HG02588 (cell line): ENCODE measurements around the gene SLFNL1.
A peak's percentile ranks its signal among the peaks of the same experiment; 100 is the strongest.

ENCODE experiments used
- ATAC-seq: cut with Tn5 transposase; IDR thresholded peaks from one replicate; pipeline ENCODE4 v1.9.1; 2021; ENCODE audit warnings: mild to moderate bottlenecking, moderate library complexity; ENCODE audit not compliant: unreplicated experiment

The SLFNL1 gene

DNA sequence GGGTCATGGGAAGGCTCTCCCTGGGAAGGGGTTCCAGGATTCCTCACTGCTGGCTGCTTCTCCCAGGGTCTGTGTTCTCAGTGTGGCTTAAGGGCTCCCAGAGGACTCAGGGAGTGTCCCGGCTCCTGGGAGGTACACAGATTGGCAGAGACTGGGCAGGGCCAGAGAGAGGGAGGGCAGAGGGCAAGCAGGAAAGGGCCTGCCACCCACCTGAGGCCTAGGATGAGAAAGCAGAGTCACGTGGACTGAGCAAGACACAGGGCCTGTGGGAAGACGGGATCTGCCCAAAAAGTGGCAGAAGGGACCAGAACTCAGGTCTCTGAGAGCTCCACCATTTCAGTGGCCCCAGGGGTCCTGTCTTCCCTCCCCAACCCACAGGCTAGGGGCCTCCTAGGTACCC lies 871 bp downstream of the SLFNL1 start:
- ATAC-seq = no peak

- no peak for ATAC-seq
These were observed 1.4 kb downstream of the SLFNL1 start for GRCh38 chr1:41020109-41020576.

- ATAC-seq = no peak
These were observed 2.2 kb downstream of the SLFNL1 start for GRCh38 chr1:41019353-41019745.

GRCh38 chr1:41018018-41018410 lies 3.5 kb downstream of the SLFNL1 start:
- no peak for ATAC-seq

GRCh38 chr1:41017141-41018017 lies 4.1 kb downstream of the SLFNL1 start:
- no peak for ATAC-seq

DNA sequence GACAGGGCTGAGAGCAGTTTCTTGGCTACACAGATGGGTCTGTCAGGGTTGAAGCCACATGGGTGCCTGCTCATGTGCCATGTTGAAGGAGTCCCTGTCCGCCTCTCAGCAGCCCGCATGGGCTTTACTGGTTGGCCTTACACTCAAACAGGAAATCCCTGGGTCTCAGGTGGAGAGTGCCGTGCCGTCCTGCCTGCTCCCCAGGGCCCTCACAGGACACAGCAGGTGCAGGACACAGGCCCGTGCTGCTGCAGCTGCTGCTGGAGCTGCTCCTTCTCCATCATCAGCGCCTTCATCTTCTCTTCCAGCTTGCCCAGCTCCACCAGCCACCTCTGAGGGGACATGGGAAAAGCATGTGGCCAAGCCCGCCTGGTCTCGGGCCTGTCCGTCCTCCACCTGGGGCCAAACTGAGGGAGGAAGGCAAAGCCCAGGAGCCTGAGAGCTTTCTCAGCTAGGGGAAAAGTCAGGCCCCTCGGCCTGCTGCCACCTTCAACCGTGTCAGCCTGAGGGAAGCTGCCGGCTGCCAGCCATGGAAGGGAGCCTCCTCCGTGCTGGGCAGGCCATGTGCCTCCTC lies 5.5 kb downstream of the SLFNL1 start:
- no peak for ATAC-seq

GRCh38 chr1:41015281-41015896 lies 6.1 kb downstream of the SLFNL1 start:
- no peak for ATAC-seq

GRCh38 chr1:41014871-41015270 lies 6.7 kb downstream of the SLFNL1 start:
- ATAC-seq = no peak

DNA sequence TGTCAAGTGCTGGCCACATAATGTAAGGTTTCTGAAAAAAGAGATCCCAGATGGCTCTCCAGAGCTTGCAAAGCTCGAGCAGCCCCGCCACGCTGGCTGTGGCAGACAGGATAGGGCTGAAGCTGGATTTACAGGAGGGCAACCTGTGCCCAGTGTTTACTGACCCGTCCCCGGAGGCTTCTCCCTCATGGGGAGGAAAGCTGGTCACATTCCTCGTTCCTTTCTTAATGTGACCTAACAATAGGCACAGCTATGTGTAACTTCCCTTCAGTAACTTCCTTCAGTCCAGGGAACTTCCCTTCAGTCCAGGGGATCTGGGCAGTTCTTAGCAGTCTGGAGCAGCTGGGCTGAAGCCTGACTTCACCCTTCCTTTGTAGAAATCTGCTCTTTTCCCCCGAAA lies 7.7 kb downstream of the SLFNL1 start:
- ATAC-seq = no peak

GRCh38 chr1:41013024-41013423 lies 8.5 kb downstream of the SLFNL1 start:
- ATAC-seq = no peak

DNA sequence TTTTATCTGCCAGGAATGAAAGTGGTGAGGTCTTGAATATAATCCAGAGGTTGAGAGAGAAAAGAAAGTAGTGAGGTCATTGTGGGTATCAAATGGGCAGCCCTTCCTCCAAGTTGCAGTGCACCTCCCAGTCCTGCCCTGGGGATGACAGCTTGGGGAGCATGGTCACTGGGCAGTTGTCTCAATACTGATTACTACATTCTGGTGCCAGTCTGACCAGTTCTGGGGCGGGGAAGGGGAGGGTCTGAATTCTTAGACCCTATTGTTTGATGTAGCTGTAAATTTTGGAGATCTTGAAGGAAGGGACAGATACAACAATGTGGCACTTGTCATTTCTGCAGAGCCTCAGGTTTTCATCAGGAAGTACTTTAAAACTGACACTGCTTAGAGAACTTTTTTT lies 11.2 kb downstream of the SLFNL1 start:
- no peak for ATAC-seq

GRCh38 chr1:41009466-41009865 lies 12.1 kb downstream of the SLFNL1 start:
- no peak for ATAC-seq

DNA sequence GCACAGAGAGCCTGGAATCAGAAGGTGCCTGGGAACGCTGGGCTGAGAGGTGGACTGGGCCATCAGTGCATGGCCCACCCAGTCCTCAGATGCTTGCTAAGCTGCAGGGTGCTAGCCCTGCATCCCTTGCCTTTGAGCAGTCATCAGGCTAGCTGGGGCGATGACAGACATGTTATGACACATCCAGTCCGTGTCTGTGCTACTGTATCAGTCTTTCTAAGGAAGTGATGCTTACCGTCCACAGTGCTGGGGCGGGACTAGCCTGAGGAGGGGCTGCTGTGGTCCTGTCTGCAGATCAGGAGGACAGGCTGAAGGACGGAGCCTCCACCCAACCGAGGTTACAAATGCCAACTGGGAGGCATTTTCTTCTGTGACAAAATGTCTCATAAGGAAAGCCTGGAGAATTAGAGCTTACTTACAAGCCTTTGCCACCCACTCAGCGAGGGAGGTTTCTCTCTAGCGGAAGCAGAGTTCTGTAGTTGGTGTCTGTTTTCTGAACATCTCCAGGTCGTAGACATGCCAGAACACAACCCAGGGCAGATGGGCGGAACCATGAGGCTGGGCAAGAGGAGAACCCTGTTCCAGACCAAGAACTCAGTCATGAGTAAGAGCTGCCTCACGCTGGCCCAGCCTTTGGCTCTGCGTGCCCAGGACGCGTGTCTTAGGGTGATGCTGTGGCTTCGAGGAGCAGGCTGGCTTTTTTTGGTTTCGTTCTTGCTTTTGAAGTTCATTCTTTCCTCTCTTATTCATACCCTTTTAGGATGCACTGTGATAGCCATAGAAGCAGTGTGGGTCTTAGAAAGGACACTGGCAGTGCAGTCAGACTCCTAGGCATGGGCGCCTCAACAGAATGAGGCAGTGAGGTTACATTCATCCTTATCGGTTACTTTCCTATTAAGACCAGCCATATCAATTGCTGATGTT lies 14.3 kb downstream of the SLFNL1 start:
- no peak for ATAC-seq

- no peak for ATAC-seq
These were observed 15.6 kb downstream of the SLFNL1 start for GRCh38 chr1:41005876-41006275.

DNA sequence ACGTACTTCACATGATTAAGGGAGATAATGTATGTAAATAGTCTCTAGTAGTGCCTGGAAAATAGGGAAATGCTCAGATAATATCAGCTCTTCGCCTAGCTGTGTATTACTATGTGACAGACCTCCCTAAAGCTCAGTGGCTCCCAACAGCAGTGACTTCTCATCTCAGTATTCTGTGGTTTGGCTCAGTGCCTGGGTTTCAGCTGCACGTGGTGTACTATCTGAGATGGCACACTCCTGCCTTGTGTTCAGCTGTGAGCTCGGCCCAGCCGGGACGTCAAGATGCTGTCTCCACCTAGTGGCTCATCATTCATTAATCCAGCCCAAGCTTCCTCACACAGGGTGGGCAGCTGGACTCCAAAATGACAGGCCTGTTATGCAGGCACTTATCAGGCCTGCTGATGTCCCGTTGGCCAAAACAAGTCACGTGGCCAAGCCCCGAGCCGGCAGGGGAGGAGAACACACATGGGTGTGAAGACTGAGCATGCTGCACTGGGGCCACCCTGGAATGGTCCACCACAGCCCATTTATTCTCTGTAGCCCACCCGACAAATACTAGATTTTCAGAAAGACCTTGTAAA lies 17.8 kb downstream of the SLFNL1 start:
- peak; percentile 94 for ATAC-seq

- no peak for ATAC-seq
These were observed 18.3 kb downstream of the SLFNL1 start for GRCh38 chr1:41003127-41003639.

GRCh38 chr1:40998668-40999067 lies 22.9 kb downstream of the SLFNL1 start:
- no peak for ATAC-seq

GRCh38 chr1:40997096-40997495 lies 24.4 kb downstream of the SLFNL1 start:
- no peak for ATAC-seq

DNA sequence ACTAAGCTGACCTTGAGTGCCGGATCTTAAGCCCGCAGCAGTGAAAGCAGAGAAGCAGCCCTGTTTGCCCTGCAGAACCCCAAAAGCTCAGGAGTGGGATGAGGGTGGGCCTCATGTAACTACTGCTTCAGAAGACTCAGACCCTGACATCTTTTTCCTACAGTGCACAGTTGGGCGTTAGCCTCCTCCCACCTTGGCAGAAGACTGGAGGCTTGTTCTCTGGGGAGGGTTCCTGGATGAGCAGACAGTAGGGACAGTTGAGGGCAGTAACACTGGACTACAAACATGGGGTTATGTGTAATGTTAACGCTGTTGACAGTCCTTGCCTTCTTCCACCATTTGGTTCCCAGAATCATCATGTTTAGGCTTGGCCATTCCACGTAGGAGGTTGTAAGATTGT lies 32.5 kb downstream of the SLFNL1 start:
- no peak for ATAC-seq

- no peak for ATAC-seq
These were observed 33.2 kb downstream of the SLFNL1 start for GRCh38 chr1:40988280-40988679.
